H9 (cell line): ENCODE measurements around the gene CPAMD8. TPM values are rescaled to one million over a fixed set of nuclear protein-coding genes. Genes with fewer than 3 reads are reported as not detected.

ENCODE experiments used
- DNase-seq: peaks from one replicate; pipeline ENCODE4 v3.0.0-alpha.2; 2017
- H2AFZ ChIP-seq: one replicate; pipeline ENCODE4 v1.6.1; 2013; ENCODE audit warnings: mild to moderate bottlenecking, low read length, control low read depth, moderate library complexity
- H2AK5ac ChIP-seq: 2 replicates; pipeline ENCODE4 v1.6.1; 2013; ENCODE audit warnings: low read length, control low read depth, mixed read lengths; ENCODE audit not compliant: insufficient read length
- H2BK120ac ChIP-seq: one replicate; pipeline ENCODE4 v1.6.1; 2013; ENCODE audit warnings: low read depth, mild to moderate bottlenecking, low read length, control low read depth, inconsistent platforms; ENCODE audit not compliant: poor library complexity, severe bottlenecking
- H2BK12ac ChIP-seq: 2 replicates; pipeline ENCODE4 v1.6.1; 2013; ENCODE audit warnings: low read length, control low read depth, mixed read lengths, low read depth; ENCODE audit not compliant: insufficient read length
- H2BK15ac ChIP-seq: 2 replicates; pipeline ENCODE4 v1.6.1; 2013; ENCODE audit warnings: low read depth, low read length, control low read depth
- H2BK20ac ChIP-seq: one replicate; pipeline ENCODE4 v1.6.1; 2013; ENCODE audit warnings: low read depth, mild to moderate bottlenecking, low read length, control low read depth, inconsistent platforms; ENCODE audit not compliant: poor library complexity, severe bottlenecking
- H2BK5ac ChIP-seq: 2 replicates; pipeline ENCODE4 v1.6.1; 2013; ENCODE audit warnings: low read length, control low read depth, mixed read lengths; ENCODE audit not compliant: insufficient read length
- H3K14ac ChIP-seq: 2 replicates; pipeline ENCODE4 v1.6.1; 2013; ENCODE audit warnings: low read length, control low read depth; ENCODE audit not compliant: insufficient read depth
- H3K18ac ChIP-seq: 2 replicates; pipeline ENCODE4 v1.6.1; 2013; ENCODE audit warnings: low read depth, mild to moderate bottlenecking, mixed read lengths, low read length, control low read depth; ENCODE audit not compliant: insufficient read length
- H3K23ac ChIP-seq: 2 replicates; pipeline ENCODE4 v1.6.1; 2013; ENCODE audit warnings: low read length, control low read depth, mixed read lengths, low read depth; ENCODE audit not compliant: insufficient read length
- H3K23me2 ChIP-seq: 2 replicates; pipeline ENCODE4 v1.6.1; 2013; ENCODE audit warnings: low read depth, mild to moderate bottlenecking, mixed read lengths, low read length, control low read depth; ENCODE audit not compliant: insufficient read length, poor library complexity, severe bottlenecking
- H3K27ac ChIP-seq: 2 replicates; pipeline ENCODE4 v1.5.1; 2013; ENCODE audit warnings: low read length, control low read depth, mixed read lengths, low read depth; ENCODE audit not compliant: insufficient read length
- H3K27me3 ChIP-seq: 2 replicates; pipeline ENCODE4 v1.6.1; 2013; ENCODE audit warnings: low read length, control low read depth, inconsistent platforms; ENCODE audit not compliant: insufficient read depth
- H3K4ac ChIP-seq: 2 replicates; pipeline ENCODE4 v1.6.1; 2013; ENCODE audit warnings: low read depth, mild to moderate bottlenecking, control low read depth, inconsistent platforms, low read length, moderate library complexity
- H3K4me1 ChIP-seq: 2 replicates; pipeline ENCODE4 v1.6.1; 2013; ENCODE audit warnings: low read length, control low read depth, inconsistent platforms; ENCODE audit not compliant: insufficient read depth
- H3K4me2 ChIP-seq: 2 replicates; pipeline ENCODE4 v1.6.1; 2013; ENCODE audit warnings: low read length, control low read depth, mixed read lengths; ENCODE audit not compliant: insufficient read length, insufficient read depth
- H3K56ac ChIP-seq: 2 replicates; pipeline ENCODE4 v1.6.1; 2013; ENCODE audit warnings: low read depth, mild to moderate bottlenecking, mixed read lengths, low read length, control low read depth; ENCODE audit not compliant: insufficient read length
- H3K79me1 ChIP-seq: 2 replicates; pipeline ENCODE4 v1.6.1; 2013; ENCODE audit warnings: low read depth, mild to moderate bottlenecking, moderate library complexity, low read length, control low read depth, inconsistent platforms; ENCODE audit not compliant: insufficient read depth, poor library complexity, severe bottlenecking
- H3K79me2 ChIP-seq: 2 replicates; pipeline ENCODE4 v1.6.1; 2013; ENCODE audit warnings: low read length, control low read depth, inconsistent platforms; ENCODE audit not compliant: insufficient read depth
- H3K9ac ChIP-seq: 2 replicates; pipeline ENCODE4 v1.6.1; 2013; ENCODE audit warnings: low read length, control low read depth, mixed read lengths; ENCODE audit not compliant: insufficient read length; ENCODE audit errors: extremely low read depth
- H3K9me3 ChIP-seq: one replicate; pipeline ENCODE4 v1.6.1; 2013; ENCODE audit warnings: low read depth, low read length, inconsistent platforms; ENCODE audit not compliant: control insufficient read depth
- H3T11ph ChIP-seq: one replicate; pipeline ENCODE4 v1.6.1; 2013; ENCODE audit warnings: mild to moderate bottlenecking, low read length, control low read depth, inconsistent platforms
- H4K20me1 ChIP-seq: one replicate; pipeline ENCODE4 v1.6.1; 2013; ENCODE audit not compliant: control insufficient read depth, insufficient read length, insufficient read depth
- H4K5ac ChIP-seq: 2 replicates; pipeline ENCODE4 v1.6.1; 2013; ENCODE audit warnings: low read depth, mild to moderate bottlenecking, mixed read lengths, low read length, control low read depth; ENCODE audit not compliant: insufficient read length
- H4K8ac ChIP-seq: replicated peaks from 2 replicates; pipeline ENCODE4 v1.6.1; 2013; ENCODE audit warnings: low read length, control low read depth, mixed read lengths, low read depth; ENCODE audit not compliant: insufficient read length
- H4K91ac ChIP-seq: 2 replicates; pipeline ENCODE4 v1.6.1; 2013; ENCODE audit warnings: low read depth, mild to moderate bottlenecking, moderate library complexity, mixed read lengths, low read length, control low read depth; ENCODE audit not compliant: insufficient read length
- H3K27ac Mint-ChIP-seq, 3 experiments: 2 replicates in 2 of 3; 3 replicates in 1 of 3; pipeline ENCODE4 v1.8.0; 2020 to 2021; ENCODE audit warnings: mixed read lengths in 3 of 3, mild to moderate bottlenecking in 1 of 3, moderate library complexity in 1 of 3
- H3K27me3 Mint-ChIP-seq: 2 replicates; pipeline ENCODE4 v1.8.0; 2021; ENCODE audit warnings: low read depth, mild to moderate bottlenecking, moderate library complexity, mixed read lengths
- H3K36me3 Mint-ChIP-seq, 3 experiments: 2 replicates in 2 of 3; 3 replicates in 1 of 3; pipeline ENCODE4 v1.8.0; 2020 to 2021; ENCODE audit warnings: low read depth in 3 of 3, mixed read lengths in 3 of 3; ENCODE audit not compliant: insufficient read depth in 1 of 3
- H3K4me1 Mint-ChIP-seq, 2 experiments: 2 replicates each; pipeline ENCODE4 v1.8.0; 2020; ENCODE audit warnings: mixed read lengths in 2 of 2
- H3K4me3 Mint-ChIP-seq, 2 experiments: 2 replicates in 1 of 2; 3 replicates in 1 of 2; pipeline ENCODE4 v1.8.0; 2020 to 2021; ENCODE audit warnings: mild to moderate bottlenecking in 2 of 2, mixed read lengths in 2 of 2, moderate library complexity in 1 of 2
- H3K9me3 Mint-ChIP-seq, 2 experiments: 2 replicates in 1 of 2; 3 replicates in 1 of 2; pipeline ENCODE4 v1.8.0; 2020; ENCODE audit warnings: mild to moderate bottlenecking in 2 of 2, mixed read lengths in 2 of 2, moderate library complexity in 1 of 2
- CTCF ChIP-seq: fragments of 200-600 bp; sonication (generic); conservative IDR thresholded peaks from 3 replicates; pipeline ENCODE4 v1.8.0; 2021; ENCODE audit warnings: antibody characterized with exemption, mild to moderate bottlenecking
- WGBS: extraction: QIAGEN DNeasy Blood & Tissue Kit; methylation state at CpG from one replicate; pipeline ENCODE4 v1.1.7; 2013; ENCODE audit warnings: missing lambda C conversion rate, low lambda C conversion rate, mixed read lengths; ENCODE audit not compliant: insufficient read length; ENCODE audit errors: extremely low coverage; 5-methylcytosine and 5-hydroxymethylcytosine counted together
- long read RNA-seq: library from polyadenylated mRNA; unstranded; transcript quantifications from one replicate; pipeline ENCODE4 v2.0.0, GENCODE V29; 2020
- total RNA-seq: library from RNA; stranded (reverse); gene quantifications from 2 replicates; pipeline ENCODE4 v1.2.1, GENCODE V29; 2021

The CPAMD8 gene
- 12.0 and 12.6 TPM in 2 replicates for total RNA-seq
- long read RNA-seq, partial matches to known transcripts, result 0 of 3 reads
- long read RNA-seq, other reads (novel, unspliced or antisense), result 3 of 3 reads

- Mint-ChIP-seq H3K9me3 (peaks cover 24 to 25% of the 10 kb centered on the region in 2 experiments), H3K4me3 (peak within 1 kb of the TSS; percentile 79 to 90)
- DNase-seq, result peak; percentile 42
Observed at GRCh38 chr19:17026706-17027534, at the start of gene CPAMD8. TSS of gene CPAMD8 (minus strand) at chr19:17026810. CDS start at chr19:17026642, 168 bp downstream.

More at GRCh38 chr19:17026706-17027534, at the start of gene CPAMD8:
- H3K4ac ChIP-seq, result no peak within 1 kb of the TSS
- H3T11ph ChIP-seq, result no peak within 1 kb of the TSS
- peaks cover 14% of the 10 kb centered on the region for H3K23me2 ChIP-seq
- no peak within 1 kb of the TSS for H3K23ac ChIP-seq
- no peak within 1 kb of the TSS for H2AK5ac ChIP-seq
- H3K4me1 Mint-ChIP-seq, result peaks cover 14 to 17% of the 10 kb centered on the region in 2 experiments
- H3K27me3 ChIP-seq, result peaks cover 2% of the 10 kb centered on the region; the same call in 1 of the 2 replicates
- H4K8ac ChIP-seq, result no peak within 1 kb of the TSS
- no peaks in the 10 kb centered on the region for H3K4me1 ChIP-seq
- no peak within 1 kb of the TSS for H2BK12ac ChIP-seq
- H3K9ac ChIP-seq, result no peak within 1 kb of the TSS
- H2BK15ac ChIP-seq, result no peak within 1 kb of the TSS
- H2BK120ac ChIP-seq, result no peak within 1 kb of the TSS
- no peak within 1 kb of the TSS for H2AFZ ChIP-seq
- no peak within 1 kb of the TSS for H3K27ac ChIP-seq
- H3K27ac Mint-ChIP-seq, result peak within 1 kb of the TSS in 1 of 3 experiments; percentile 1; a peak in 2 of 7 replicates
- H4K5ac ChIP-seq, result no peak within 1 kb of the TSS
- H3K9me3 ChIP-seq, result no peaks in the 10 kb centered on the region
- H3K56ac ChIP-seq, result no peak within 1 kb of the TSS
- no peaks in the 10 kb centered on the region for H4K20me1 ChIP-seq
- H2BK5ac ChIP-seq, result no peak within 1 kb of the TSS
- H4K91ac ChIP-seq, result no peak within 1 kb of the TSS
- no peak for TF ChIP-seq CTCF
- peaks cover 47% of the 10 kb centered on the region for H3K27me3 Mint-ChIP-seq
- peaks cover 13 to 29% (median 24%) of the 10 kb centered on the region in 3 experiments for H3K36me3 Mint-ChIP-seq
- peak within 1 kb of the TSS; percentile 14; the same call in 1 of the 2 replicates for H3K14ac ChIP-seq
- no peaks in the 10 kb centered on the region for H3K79me1 ChIP-seq
- WGBS, result no CpG with 5 or more reads among the region's 67 CpGs
- peak within 1 kb of the TSS; percentile 59 for H3K4me2 ChIP-seq
- no peak within 1 kb of the TSS for H3K18ac ChIP-seq
- no peaks in the 10 kb centered on the region for H3K79me2 ChIP-seq
- no peak within 1 kb of the TSS for H2BK20ac ChIP-seq
